DND-41 (cell line): ENCODE measurements around the gene SMARCA2.

Experiments
- CTCF ChIP-seq: IDR thresholded peaks from 2 replicates; pipeline ENCODE4 v1.5.1; 2012; ENCODE audit warnings: borderline replicate concordance, low read length, moderate library complexity, mild to moderate bottlenecking; ENCODE audit not compliant: poor library complexity, severe bottlenecking; ENCODE audit errors: extremely low read depth
- EZH2 ChIP-seq: IDR thresholded peaks from 3 replicates; pipeline ENCODE4 v1.6.1; 2012; ENCODE audit warnings: borderline replicate concordance, low read depth, mild to moderate bottlenecking, moderate library complexity, low read length, inconsistent platforms; ENCODE audit not compliant: severe bottlenecking

DNA sequence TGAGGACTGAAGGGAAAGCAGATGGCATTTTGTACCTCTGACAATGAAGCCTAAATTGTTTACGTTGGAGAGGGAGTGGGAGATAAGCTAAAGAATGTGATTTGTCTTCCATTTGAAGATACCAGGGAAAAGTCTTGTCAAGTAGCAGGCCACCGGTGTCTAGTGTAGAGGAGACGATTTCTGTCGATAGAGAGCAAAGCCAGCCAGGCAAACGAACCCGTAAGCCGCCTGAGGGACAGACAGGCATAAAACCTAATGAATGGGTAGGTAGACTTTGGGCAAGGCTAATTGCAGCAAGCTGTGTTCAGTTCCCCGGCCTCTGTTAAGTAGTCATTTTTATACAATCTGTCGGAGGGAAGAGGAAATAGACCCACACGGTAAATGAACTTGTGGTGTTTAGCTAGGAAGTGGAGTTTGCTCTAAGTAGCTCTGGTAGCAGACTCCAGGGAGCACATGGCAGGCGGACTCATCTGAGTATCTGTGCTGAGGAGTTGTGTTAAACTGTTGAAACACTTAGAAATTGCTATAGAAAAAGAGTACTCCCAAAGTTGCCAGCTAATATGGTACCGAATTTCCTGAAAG, 28.8 kb downstream of the SMARCA2 start:
- no peak for TF ChIP-seq EZH2
- TF ChIP-seq CTCF: no peak
